Left ventricle myocardium inferior (tissue), 1 donor: ENCODE results near the gene OS9. TPM values are rescaled to one million over a fixed set of nuclear protein-coding genes. Genes with fewer than 3 reads are reported as not detected.

ENCODE experiments used
- DNase-seq: peaks from one replicate; pipeline ENCODE4 v3.0.0-alpha.2; 2020
- H3K27ac ChIP-seq: fragments of 200-600 bp; replicated peaks from 2 replicates; pipeline ENCODE4 v1.8.0; 2021
- H3K27me3 ChIP-seq: fragments of 200-600 bp; 2 replicates; pipeline ENCODE4 v1.8.0; 2021; ENCODE audit warnings: low read depth
- H3K36me3 ChIP-seq: fragments of 200-600 bp; 2 replicates; pipeline ENCODE4 v1.8.0; 2021
- H3K4me1 ChIP-seq: fragments of 200-600 bp; 2 replicates; pipeline ENCODE4 v1.8.0; 2021
- H3K4me3 ChIP-seq: fragments of 200-600 bp; 2 replicates; pipeline ENCODE4 v1.8.0; 2021; ENCODE audit warnings: mild to moderate bottlenecking, moderate library complexity
- H3K9me3 ChIP-seq: fragments of 200-600 bp; replicated peaks from 2 replicates; pipeline ENCODE4 v1.8.0; 2021
- CTCF ChIP-seq: fragments of 200-600 bp; IDR thresholded peaks from 2 replicates; pipeline ENCODE4 v1.8.0; 2021; ENCODE audit warnings: antibody characterized with exemption, mild to moderate bottlenecking, borderline replicate concordance
- intact Hi-C: fragments of 100-400 bp; cut with micrococcal nuclease; formaldehyde crosslinking; loops from one replicate; pipeline ENCODE4 v1.11.0; 2022
- total RNA-seq: library from RNA; stranded (reverse); fragmentation: NEBNext Ultra II Directional; extraction: Animal tissue kit (Norgen Biotek cat#: 25700); gene quantifications from one replicate; pipeline ENCODE4 v1.2.1, GENCODE V29; 2021
- donor health status: DM: no; HTN: yes; CAD: no; lungs with severe emphysema.

OS9 gene
- total RNA-seq, 1 donor from 2014 or later, result 112 TPM

- TF ChIP-seq CTCF, result no peak
- peaks cover 28% of the 10 kb centered on the region for H3K4me1 ChIP-seq
- DNase-seq, result no peak
- no peak overlapping the region for H3K4me3 ChIP-seq
- H3K27ac ChIP-seq, result no peak overlapping the region
- peaks cover 19% of the 10 kb centered on the region for H3K36me3 ChIP-seq
- peaks cover 48% of the 10 kb centered on the region for H3K27me3 ChIP-seq
- intact Hi-C loops, result no loop called here
- H3K9me3 ChIP-seq, result no peaks in the 10 kb centered on the region
Observed at GRCh38 chr12:57761391-57761998, 67.6 kb downstream of the OS9 start.

GRCh38 chr12:57762463-57762862, 68.5 kb downstream of the OS9 start:
- Histone ChIP-seq H3K4me3 (no peak overlapping the region), H3K27me3 (peaks cover 55% of the 10 kb centered on the region), H3K4me1 (peaks cover 30% of the 10 kb centered on the region), H3K36me3 (peaks cover 18% of the 10 kb centered on the region), H3K9me3 (no peaks in the 10 kb centered on the region), H3K27ac (no peak overlapping the region)
- intact Hi-C loops, result no loop called here
- DNase-seq, result no peak
- no peak for TF ChIP-seq CTCF

- Histone ChIP-seq H3K4me3 (peak overlapping the region; percentile 62), H3K9me3 (no peaks in the 10 kb centered on the region), H3K4me1 (peaks cover 30% of the 10 kb centered on the region), H3K27ac (no peak overlapping the region), H3K36me3 (peaks cover 9% of the 10 kb centered on the region), H3K27me3 (peaks cover 55% of the 10 kb centered on the region)
- no peak for DNase-seq
- no peak for TF ChIP-seq CTCF
- intact Hi-C loops, result no loop called here
Observed at GRCh38 chr12:57763881-57764661, 70.1 kb downstream of the OS9 start.

- peak overlapping the region; percentile 62 for H3K4me3 ChIP-seq
- no peak overlapping the region for H3K27ac ChIP-seq
- peaks cover 7% of the 10 kb centered on the region for H3K36me3 ChIP-seq
- no peak for DNase-seq
- H3K27me3 ChIP-seq, result peaks cover 55% of the 10 kb centered on the region
- TF ChIP-seq CTCF, result no peak
- no peaks in the 10 kb centered on the region for H3K9me3 ChIP-seq
- intact Hi-C loops, result no loop called here
- H3K4me1 ChIP-seq, result peaks cover 30% of the 10 kb centered on the region
Observed at GRCh38 chr12:57764662-57765002, 70.7 kb downstream of the OS9 start.

GRCh38 chr12:57765003-57765697, 71.2 kb downstream of the OS9 start:
- peak; percentile 34 for DNase-seq
- intact Hi-C loops, result no loop called here
- no peaks in the 10 kb centered on the region for H3K9me3 ChIP-seq
- H3K27ac ChIP-seq, result no peak overlapping the region
- peak overlapping the region; percentile 62 for H3K4me3 ChIP-seq
- peaks cover 55% of the 10 kb centered on the region for H3K27me3 ChIP-seq
- H3K4me1 ChIP-seq, result peaks cover 30% of the 10 kb centered on the region
- TF ChIP-seq CTCF, result peak; percentile 37
- H3K36me3 ChIP-seq, result peaks cover 11% of the 10 kb centered on the region
